ENCODE results near the gene C2CD5.

DNA sequence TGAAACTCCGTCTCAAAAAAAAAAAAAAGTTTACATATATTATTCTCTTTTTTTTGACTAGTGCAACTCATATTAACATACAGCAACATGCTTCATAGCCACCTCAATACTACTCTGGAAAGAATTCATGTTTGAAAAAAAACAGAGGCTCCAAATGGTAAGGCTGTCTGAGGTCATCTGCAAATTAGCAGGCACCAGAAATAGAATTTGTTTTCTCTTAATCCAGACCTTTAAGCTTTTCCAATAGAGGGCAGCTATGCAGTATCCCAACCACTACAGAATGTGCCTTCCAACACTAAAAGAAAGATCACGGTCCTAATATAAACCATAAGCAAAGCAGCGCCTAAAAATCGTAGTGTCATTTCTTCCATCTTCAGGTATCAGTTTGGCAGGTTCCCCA, 12.0 kb downstream of the C2CD5 start:
- TF ChIP-seq, protein P1, sequence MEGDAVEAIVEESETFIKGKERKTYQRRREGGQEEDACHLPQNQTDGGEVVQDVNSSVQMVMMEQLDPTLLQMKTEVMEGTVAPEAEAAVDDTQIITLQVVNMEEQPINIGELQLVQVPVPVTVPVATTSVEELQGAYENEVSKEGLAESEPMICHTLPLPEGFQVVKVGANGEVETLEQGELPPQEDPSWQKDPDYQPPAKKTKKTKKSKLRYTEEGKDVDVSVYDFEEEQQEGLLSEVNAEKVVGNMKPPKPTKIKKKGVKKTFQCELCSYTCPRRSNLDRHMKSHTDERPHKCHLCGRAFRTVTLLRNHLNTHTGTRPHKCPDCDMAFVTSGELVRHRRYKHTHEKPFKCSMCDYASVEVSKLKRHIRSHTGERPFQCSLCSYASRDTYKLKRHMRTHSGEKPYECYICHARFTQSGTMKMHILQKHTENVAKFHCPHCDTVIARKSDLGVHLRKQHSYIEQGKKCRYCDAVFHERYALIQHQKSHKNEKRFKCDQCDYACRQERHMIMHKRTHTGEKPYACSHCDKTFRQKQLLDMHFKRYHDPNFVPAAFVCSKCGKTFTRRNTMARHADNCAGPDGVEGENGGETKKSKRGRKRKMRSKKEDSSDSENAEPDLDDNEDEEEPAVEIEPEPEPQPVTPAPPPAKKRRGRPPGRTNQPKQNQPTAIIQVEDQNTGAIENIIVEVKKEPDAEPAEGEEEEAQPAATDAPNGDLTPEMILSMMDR (IDR thresholded peaks at IDR 0.05), result no peak
- TF ChIP-seq POLR2AphosphoS5 (IDR thresholded peaks at IDR 0.05) (no peak), POLR2A (IDR thresholded peaks at IDR 0.05; ENCODE audit: low read depth) (no peak)
